ENCODE measurements around the gene OMP.

Gene OMP

DNA sequence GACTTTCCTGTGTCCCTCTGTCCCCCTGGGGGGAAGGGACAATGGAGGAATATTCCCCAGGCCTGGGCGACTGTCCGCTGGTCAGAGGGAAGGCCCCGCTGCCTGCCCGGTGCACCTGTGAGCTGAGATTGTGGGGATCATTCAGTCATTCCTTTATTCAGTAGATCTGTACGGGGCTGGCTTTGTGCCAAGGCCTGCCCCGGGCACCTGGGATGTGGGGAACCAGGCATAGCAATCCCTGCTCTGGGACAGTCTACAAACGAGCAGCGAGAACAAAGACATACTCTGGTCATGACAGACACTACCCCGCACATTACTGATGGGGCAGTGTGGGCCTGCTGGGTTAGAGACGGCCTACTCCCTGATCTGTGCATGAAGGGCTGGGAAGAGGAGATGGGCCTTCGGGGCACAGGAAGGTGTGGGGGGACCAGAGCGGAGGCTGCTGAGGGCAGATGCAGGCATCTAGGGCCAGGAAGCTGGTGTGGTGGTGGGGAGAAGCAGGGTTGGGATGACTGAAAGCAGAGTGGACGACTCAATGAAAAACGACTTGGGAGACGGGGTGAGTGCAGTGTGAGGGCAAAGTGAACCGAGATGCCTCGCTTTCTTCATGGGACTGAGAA lies 23.6 kb downstream of the OMP start:
- no peak for DNase-seq

DNA sequence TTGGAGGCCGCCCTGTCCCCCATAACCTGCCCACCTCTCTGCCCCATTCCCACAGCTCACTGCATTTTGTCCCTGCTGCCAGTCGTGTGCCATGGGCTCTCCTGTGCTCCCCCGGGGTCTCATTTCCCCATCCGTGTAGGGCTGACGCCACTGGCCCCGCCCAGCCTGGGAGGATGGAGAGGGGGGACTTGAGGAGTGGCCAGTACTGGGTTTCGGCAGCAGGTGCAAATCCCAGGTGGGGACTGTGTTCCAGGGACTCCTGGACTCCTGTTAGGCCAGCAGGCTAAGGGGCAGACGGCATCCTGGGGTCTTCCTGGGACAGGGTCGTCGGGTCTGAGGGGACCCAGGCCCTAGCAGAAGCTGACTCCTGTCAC lies 24.2 kb downstream of the OMP start:
- no peak for DNase-seq

DNA sequence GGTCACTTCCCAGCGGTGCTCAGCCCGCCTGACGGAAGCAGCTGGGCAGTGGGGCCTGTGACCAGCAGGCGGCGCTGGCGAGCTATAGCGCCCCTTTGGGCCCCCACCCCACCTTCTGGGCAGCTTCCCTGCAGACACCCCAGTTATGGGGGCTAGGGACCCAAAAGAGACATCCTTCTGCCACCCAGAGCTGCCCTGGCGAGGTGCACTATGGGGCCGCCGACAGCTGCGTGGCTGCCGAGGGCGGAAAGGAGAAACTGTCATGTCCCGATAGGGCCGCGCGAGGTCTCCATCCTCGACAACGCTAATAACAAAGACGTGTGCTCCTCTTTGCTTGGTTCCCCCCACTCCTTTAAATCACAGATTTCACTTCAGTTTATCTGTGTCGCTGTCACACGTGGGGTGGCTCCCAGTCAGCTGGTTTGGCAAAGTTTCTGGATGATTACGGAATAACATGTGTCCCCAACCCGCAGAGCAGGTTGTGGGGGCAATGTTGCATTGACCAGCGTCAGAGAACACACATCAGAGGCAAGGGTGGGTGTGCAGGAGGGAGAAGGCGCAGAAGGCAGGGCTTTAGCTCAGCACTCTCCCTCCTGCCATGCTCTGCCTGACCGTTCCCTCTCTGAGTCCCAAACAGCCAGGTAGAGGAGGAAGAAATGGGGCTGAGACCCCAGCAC lies 24.7 kb downstream of the OMP start:
- no peak for DNase-seq

DNA sequence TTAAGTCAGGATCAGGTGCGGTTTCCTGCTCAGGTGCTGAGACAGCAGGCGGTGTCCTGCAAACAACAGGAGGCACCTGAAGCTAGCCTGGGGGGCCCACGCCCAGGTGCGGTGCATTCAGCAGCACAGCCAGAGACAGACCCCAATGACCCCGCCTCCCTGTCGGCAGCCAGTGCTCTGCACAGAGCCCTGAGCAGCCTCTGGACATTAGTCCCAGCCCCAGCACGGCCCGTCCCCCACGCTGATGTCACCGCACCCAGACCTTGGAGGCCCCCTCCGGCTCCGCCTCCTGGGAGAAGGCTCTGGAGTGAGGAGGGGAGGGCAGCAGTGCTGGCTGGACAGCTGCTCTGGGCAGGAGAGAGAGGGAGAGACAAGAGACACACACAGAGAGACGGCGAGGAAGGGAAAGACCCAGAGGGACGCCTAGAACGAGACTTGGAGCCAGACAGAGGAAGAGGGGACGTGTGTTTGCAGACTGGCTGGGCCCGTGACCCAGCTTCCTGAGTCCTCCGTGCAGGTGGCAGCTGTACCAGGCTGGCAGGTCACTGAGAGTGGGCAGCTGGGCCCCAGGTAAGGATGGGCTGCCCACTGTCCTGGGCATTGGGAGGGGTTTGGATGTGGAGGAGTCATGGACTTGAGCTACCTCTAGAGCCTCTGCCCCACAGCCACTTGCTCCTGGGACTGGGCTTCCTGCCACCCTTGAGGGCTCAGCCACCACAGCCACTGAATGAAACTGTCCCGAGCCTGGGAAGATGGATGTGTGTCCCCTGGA lies 25.5 kb downstream of the OMP start, which contains the start of gene MYO7A:
TSS of gene MYO7A (plus strand) at position 327 of the 772 bp plus-strand sequence. CDS start 2,389 bp downstream, outside the sequence.
- no peak for DNase-seq

DNA sequence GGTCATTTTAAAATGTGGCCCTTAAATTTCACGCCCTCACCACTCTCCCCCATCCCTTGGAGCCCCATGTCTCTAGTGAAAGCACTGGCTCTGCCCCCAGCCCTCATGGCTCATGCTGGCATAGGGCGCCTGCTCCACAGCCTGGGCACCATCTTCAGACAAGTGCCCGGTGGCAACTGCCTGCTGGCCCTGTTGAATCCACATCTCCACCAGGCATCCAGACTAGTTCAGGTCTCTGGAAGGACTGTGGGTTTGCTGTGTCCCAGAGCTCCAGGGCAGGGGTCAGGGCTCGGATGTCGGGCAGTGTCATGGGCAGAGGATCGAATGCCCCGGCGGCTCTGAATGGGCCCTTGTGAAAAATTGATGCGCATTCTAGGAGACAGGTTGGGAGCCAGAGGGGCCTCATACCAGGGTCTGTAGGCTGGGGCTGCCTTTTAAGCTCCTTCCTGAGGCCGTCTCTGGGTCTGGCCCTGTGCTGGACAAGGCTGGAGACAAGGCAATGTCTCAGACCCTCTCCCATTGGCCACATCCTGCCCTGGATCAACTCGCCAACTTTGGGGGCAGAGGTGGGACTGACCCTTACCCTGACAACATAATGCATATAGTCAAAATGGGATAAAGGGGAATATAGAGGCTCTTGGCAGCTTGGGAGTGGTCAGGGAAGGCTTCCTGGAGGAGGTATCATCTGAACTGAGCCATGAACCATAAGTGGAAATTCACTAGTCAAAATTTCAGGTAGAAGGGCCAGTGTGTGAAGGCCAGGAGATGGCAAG lies 26.6 kb downstream of the OMP start:
- DNase-seq = no peak

DNA sequence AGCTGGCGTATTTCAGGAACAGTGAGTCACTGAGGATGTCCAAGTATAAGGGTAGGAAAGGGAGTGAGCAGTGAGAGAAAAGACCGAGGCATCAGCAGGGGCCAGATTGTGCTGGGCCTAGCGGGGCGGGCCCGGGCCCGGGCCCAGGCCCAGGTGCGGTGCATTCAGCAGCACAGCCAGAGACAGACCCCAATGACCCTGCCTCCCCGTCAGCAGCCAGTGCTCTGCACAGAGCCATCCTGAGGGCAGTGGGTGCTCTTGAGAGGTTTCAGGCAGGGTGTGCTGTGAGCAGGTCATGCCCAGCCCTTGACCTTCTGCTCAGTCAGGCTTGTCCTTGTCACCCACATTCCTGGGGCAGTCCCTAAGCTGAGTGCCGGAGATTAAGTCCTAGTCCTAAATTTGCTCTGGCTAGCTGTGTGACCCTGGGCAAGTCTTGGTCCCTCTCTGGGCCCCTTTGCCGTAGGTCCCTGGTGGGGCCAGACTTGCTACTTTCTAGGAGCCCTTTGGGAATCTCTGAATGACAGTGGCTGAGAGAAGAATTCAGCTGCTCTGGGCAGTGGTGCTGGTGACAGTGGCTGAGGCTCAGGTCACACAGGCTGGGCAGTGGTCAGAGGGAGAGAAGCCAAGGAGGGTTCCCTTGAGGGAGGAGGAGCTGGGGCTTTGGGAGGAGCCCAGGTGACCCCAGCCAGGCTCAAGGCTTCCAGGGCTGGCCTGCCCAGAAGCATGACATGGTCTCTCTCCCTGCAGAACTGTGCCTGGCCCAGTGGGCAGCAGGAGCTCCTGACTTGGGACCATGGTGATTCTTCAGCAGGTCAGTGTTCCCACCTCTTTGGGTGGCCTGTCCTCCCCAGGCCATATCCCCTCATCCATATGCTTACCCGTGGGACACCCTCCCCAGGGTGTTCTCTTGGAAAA lies 27.5 kb downstream of the OMP start:
- no peak for DNase-seq

DNA sequence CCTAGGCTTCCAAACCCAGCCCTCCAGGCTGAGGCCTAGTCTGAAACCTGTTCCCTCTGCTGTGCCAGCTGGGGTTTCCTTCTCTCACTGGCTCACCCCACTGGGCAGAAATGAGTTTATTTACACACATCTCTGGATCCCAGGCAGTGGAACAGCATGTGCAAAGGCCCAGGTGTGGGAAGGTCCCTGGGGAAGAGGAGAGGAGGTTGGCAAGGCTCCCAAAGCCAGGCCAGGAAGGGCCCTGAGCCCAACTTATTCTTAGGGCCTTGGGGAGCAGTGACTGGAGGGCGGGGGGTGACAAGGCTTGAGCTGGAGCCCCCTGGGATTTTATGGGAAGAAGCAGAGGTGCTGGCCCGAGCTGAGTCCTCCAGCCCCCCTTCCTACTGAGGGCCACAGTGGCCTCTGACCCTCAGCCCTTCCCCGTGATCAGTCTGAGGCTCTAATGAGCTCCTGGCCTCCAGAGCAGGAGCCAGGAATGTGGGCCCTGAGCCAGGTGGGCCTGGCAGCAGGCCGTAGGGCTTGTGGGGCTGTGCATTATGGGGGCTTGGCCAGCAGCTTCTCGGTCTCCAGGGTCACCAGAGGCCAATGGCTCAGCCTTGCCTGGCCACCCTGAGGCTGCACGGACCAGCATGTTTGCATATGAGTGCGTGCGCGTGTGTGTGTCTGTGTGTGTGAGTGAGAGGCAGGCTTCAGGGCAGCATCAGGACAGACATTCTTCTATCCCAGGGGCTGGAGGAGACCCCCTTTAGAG lies 28.3 kb downstream of the OMP start:
- DNase-seq = no peak

DNA sequence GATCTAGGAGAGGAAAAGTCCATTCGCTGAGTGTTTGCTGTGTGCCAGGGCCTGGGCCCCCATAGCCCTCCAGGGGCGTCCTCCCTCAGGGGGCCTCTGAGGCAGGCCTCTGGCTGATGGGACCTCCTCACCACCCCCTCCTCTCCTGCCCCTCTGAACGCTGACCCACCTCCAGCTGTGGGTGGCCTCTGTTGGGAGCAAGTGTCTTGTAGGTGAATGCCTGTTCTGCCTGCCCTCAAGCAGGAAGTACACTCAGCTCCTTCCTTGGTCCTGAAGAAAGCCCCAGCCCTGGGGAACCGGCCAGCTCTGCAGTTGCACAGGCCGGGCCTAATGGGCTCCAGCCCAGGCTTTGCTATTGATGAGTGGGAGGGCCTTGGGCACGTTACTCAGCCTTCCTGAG lies 28.9 kb downstream of the OMP start:
- no peak for DNase-seq

DNA sequence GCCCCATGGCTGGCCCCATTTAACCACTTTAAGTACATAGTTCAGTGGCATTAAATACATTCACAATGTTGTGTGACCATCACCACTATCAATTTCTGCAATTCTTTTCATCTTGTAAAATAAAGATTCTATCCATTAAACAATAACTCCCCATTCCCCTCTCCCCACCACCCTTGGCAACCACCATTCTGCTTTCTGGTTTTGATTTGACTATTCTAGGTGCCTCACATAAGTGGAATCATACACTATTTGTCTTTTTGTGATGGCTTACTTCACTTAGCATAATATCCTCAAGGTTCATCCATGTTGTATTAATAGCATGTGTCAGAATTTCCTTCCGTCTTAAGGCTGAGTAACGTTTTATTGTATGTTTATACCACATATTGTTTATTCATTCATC lies 32.4 kb downstream of the OMP start:
- no peak for DNase-seq

DNA sequence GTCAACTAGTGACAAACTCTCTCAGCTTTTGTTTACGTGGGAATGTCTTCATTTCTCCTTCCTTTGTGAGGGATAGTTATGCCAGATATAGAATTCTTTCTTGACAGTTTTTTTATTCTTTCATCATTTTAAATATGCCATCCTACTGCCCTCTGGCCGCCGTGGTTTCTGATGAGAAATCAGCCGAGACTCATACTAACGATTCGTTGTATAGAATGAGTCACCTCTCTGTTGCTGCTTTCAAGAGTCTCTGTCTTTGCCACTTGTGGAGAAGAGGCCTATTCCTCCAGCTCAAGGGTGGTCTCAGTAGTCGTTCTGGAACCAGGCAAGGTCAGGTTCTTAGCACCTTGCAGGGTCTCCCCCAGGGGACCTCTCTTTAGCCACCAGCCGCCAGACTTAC lies 33.4 kb downstream of the OMP start:
- no peak for DNase-seq

DNA sequence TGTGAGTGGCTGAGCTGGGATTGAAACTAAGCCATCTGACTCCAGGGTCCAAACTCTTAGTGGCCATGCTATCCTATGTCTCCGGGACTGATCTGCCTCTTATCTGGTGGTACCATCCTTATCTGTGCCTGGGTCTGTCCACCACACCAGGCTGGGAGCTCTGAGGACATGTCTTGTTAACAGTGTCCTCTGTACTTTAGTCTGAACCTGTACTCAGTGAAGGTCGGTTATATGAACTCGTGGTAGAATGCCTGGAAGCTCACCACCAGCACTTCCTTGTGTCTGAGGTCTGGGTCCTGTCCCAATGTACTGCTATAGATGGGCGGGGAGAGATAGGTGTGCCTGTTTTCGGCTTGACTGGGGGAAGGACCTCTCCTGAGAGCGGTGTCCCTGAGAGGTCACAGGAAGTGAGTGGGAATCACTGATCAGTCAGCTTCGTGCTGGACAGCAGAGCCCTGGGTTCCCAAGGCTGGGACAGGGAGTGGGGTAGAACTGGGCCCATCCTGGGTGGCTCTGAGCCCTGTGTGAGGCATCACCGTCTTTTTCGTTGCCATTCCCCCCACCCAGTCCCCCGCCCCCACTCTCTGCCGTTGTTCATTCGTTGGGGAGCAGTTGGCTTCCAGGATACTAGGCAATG lies 34.3 kb downstream of the OMP start:
- DNase-seq = no peak

DNA sequence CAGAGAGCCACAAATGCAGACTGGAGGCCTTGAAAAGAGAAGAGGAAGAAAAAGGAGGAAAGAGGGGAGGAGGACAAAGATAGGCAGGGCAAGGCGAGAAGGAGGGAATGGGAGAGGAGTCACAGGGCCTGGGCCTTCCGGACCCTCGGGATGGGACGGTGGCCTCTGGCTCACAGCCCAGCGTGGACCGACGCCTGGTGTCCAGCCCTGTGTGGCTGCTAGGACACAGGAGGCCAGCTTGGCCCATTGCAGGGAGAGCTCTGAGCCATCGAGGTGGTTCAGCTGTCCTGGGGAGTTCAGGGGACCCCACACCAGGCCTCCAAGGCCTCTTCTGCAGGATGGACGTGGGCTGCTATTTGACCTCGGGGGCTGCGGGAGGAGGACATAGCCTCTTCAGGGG lies 34.8 kb downstream of the OMP start:
- no peak for DNase-seq

DNA sequence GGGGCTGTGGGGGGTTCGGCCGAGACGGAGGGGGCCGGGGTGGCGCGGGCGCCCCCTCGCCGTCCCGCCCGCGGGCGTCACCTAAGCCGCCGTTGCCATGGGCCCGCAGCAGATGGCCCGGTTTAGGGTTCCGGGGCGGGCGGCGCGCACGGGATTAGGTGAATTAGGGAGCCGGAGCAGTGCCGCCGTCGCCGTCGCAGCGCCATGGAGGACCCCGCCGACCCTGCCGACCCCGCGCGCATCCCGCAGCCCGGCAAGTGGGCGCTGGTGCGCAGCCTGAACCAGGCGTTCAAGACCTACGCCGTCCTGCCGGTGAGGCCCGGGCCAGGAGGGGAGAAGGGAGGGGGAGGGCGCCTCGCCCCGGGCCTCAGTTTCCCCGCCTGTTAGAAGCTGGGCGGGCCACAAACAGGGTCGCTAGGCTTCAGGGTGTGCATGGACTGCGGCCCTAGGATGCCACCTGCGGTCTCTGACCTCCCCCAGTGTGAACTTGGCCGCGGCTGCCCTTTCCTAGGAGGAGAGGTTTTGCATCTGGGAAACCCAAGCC lies 35.5 kb downstream of the OMP start:
- no peak for DNase-seq

DNA sequence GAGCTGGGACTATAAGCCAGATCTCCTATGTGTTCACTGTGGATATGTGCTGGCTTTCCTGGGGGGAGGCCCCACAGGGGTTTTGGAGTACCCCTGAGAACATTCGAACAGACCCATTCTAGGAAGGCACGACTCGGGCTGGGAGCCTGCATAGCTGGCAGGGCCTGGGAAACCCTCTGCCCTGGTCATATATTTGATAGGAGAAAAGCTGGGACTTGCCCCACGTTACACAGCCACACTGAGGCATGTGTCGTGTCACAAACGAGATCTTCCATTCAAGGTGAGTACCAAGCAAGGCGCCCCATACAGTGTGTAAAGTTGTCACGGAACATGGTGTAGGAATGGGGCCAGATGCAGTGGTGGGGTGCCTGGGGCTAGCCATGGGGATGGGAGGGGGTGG lies 36.6 kb downstream of the OMP start:
- no peak for DNase-seq

DNA sequence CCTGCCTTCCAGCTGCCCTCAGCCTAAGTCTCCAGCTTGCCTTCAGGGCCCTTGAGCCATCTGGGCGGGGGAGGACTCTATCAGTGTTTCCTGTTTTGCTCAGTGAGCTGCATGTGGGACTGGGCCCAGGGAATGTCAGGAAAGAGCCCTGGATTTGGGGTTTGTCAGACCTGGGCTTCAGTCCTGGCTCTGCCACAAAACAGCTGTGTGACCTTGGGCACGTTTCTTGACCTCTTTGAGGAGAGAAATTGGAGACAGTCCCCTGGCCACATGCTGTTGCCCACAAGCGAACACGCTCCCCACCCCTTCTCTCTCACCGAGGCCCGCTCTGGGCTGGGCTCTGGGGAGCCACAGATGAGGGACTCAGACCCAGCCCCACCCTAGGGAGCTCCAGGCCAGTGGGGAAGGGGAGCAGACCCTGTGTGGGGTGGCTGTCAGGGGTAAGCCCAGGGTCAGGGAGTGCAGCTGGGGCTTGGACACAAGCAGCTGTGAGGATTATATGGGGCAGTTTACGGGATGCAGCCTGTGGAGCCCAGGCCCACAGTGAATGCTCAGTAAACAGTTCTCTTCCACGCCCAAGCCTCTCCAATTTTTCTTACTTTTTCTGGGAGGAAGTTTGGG lies 37.7 kb downstream of the OMP start:
- DNase-seq = no peak

DNA sequence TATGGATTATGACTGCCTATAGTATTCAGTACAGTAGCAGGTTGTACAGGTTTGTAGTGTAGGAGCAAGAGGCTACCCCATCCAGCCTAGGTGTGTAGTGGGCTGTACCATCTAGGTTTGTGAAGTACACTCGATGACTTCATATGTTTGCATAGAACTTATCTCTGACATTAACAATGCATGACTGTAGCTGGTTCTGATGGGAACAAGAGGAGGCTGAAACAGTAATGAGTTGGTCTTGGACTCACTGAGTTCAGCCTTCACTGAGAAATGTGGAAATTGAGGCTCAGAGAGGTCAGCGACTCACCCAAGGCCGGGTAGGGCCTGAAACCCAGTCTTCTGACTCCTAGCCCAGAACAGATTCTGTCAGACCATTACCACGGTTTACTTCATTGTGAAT lies 38.4 kb downstream of the OMP start:
- DNase-seq = no peak

DNA sequence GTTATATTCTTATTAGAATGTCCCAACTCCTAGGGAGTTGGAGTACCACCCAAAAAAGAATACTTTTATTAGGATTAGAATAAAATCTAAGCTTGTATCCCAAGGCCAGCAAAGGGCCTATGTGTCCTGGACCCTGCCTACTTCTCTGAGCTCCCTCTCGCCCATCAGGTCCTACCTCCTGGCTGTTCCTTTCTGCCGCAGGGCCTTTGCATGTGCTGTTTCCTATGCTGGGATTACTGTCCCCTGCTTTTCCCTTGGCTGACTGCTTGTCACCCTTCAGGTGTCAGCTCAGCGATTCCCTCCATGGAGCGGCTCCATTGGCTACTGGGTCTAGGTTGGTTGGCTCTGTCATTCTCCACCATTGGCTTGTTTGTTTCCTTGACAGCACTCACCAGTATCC lies 38.8 kb downstream of the OMP start:
- no peak for DNase-seq

DNA sequence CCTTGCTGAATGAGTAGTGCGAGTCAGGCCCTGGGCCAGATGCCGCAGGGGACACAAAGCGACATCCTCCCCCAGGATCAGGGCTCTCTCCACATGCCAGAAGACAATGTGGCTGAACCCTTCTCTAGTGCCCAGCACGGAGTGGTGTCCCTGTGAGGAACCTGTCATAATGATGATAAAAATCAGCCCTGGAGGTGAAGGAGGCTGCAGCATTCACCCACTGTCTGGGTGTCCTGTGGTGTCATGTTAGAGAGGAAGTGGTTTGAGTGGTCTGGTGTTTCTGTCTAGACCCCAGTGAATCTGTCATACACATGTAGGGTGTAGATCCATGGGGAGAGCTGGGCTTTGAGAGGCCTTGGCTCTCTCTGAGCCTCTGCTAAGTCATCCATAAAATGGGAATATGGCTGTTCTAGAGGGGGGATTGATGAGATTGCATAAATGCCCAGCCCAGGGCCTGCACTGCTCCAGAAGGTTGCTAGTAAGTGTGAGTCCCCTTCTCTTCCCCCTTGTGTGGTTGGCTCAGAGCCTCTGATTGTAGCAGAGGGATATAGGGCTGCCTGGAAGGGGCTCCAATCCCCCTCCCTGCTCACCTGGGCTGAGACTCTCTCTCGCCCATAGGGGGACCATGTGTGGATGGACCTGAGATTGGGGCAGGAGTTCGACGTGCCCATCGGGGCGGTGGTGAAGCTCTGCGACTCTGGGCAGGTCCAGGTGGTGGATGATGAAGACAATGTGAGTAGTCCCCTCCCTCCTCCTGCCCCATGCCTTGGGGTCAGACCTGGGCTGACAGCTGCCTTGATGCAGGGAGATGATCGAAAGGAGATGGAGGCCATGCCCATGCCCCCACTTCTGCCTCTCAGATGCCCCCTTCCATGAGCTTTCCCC lies 39.7 kb downstream of the OMP start:
- DNase-seq = no peak

DNA sequence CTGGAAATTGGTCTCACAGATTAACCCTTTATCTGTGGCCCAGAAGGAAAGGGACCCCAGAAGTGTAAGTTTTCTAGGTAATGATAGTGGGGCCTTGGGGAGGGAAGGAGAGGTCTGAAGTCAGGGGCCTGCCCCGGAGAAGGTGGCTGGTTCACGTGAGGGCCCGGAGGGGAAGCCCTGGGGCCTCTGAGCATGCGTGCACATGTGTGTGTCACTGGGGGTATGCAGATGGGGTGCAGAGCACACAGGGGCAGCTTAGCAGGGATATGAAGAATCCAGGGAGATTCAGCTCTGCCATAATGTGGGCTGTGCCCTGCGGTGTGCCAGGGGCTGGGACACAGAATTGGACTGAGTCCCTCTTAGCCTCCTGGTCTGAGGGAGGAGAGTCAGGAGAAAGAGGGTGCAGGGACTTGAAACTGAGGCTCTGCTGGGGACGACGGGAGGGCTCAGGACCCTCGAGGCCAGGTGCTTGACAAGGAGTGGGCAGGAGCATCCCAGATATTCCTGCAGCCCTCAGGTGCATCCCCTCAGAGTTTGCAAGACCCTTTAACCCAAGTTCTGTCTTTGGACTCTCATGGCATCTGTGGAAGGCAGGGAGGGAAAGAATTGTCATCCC lies 40.9 kb downstream of the OMP start:
- DNase-seq = no peak

Measured in NCI-H2171 (cell line).